NCI-H446 treated with DMSO at 0.1 percent for 48 hours (cell line): ENCODE measurements around the gene CYTIP.

Experiments
- DNase-seq: peaks from one replicate; lab custom pipeline; 2025; lab: John Stamatoyannopoulos, UW

The CYTIP gene

DNA sequence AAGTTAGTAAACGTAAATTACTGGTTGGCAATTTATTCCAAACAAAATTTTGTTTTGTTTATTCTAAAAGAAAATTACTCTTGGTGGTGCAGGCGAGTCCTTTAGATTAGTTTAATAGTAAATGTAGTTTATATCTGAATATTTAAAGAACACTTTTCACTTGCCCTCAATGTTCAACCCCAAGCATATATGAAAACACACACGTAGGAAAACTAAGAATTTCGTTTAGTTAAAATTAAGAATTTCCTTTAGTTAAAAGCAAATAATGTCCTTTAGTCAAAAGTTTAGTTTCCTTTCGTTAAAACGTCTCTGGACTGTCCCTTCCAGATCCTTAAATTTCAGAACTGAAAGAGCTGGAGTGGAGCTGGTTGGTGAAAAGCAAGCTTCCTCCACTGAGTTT, 19.1 kb upstream of the CYTIP start:
- no peak for DNase-seq

DNA sequence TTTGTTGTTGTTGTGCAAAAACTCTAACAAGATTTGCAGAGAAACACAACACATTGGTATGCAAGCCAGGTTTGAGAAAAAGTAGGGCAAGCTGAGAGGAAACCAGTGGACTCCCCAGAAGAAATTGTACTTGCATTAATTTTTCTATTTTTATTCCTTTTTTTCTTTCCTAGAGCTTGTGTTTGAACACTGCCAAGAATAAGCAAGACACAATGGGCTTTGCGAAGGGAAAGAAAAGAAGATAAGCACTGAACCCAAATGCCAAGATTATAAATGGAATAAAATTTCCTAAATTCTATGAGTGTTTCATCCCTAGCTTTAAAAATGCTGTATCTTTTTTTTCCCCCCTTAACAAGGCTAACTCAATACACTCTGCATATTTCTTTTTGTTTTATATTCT, 17.0 kb upstream of the CYTIP start:
- no peak for DNase-seq

DNA sequence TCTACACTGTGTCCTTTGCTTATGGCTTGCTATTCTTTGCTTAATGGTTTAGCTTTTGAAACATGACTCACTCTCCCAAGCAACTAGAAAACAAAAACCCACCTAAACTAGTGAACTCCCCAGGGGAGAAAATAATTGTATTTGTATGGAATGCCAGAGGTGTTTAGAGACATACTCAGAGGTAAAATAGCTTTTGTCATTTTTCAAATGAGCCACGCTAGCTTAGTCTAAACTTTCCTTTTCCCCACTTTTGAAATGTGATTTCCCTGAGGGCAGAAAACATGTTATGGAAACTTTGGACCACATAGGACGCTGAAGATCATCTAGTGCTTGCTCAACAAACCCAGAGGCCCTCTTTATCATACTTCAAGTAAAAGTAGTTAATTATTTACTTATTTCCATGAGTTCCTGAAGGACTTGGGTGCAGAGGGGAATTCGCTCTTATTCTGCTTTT, 16.5 kb upstream of the CYTIP start:
- DNase-seq: no peak

DNA sequence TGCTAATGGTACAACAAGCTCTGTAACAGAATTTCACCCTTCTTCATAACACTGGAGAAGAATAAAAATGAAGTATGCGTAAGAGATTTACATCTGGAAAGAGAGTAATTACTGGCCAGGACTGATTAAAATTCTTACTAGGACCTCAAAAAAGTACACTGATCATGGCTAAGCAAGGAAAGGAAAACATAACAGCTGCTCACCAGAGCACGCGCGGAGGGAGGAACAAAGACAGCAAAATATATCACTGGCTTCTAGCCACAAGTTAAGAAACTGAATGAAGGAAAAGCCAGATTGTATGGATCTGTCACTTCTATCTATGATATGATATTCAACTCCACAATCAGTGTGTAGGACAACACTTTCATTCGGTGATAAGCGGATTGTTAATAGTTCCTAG, 15.6 kb upstream of the CYTIP start:
- DNase-seq: no peak

DNA sequence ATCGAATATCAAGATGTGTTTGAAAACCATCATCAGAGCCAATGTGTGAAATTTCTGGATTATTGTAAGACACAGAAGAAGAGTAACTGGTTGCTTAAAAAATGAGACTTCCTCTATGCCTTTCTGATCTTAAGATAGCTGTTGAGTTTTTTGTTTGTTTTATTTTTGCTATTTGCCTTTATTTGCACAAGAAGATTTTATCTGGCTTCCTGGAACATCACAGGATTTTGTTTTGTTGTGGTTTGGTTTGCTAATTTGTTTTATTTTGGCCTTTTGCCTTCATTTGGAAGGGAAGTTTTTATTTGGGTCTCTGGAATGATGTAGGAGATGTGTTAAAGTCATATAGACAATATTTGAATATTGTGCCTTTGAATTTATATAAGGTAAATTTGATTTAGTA, 3.9 kb upstream of the CYTIP start:
- no peak for DNase-seq

DNA sequence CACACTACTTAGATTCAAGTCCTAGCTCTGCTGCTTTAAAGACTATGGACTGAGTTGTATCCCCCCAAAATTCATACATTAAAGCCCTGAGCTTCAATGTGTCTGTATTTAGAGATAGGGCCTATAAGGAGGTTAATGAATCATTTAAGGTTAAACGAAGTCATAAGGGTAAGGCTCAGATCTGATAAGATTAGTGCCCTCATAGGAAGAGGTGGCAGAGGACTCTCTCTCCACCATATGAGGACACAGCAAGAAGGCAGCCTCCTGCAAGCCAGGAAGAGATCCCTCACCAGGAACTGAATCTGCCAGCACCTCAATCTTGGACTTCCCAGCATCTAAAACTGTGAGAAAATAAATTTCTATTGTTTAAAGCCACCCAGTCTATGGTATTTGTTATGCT, 3.1 kb upstream of the CYTIP start:
- no peak for DNase-seq

DNA sequence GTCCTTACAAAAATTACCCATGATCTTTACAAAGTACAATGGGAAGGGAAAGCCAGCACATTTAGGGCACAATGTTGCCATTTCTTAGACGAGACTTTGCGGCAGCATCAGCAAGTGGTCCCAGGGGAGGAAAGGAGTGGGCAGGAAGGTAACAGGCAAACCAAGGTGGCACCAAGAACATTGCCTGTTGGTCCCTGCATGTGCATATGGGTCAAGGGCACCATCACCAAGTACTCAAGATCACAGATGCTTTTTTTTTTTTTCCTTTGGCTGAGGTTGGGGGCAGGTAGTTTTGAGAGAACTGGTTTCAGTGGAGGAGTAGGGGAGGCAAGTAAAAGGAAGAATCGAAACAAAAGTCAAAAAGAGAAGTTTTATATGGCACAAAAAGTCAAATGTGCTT, 752 bp upstream of the CYTIP start:
- DNase-seq: no peak

DNA sequence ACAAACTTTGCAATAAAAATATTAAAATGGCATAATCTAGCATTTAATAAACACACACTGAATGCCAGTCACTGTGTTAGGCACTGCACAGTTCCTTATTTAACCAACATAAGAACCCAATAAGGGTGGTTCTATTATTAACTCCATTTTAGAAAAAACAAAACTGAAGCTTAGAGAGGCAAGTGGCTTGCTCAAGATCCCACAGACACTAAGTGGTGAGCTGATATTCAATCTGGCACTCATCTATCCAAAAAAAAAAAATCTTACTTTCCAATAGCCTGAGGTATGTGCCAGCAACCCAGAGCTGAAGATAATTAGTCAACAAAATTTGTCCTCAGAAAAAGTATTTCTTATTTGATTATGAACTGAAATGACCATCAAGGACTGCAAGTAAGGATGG, 799 bp downstream of the CYTIP start:
- DNase-seq: no peak

DNA sequence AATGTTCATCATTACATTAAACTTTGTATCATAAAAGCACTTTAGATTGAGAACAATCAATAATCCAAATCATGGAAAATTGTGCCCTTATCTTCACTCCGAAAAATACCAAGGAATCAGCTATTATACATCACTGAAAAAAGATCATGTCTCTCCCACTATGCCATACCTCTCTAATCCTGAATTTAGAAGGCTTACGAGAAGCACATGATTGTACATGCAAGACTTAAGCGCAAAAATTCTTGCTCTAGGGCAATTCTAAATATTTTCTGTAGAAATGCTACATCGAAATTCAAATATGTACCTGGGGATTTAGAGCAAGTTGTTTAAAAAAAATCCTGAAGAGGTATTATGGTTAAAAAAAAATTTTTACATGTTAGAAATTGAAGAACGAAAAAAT, 1.3 kb downstream of the CYTIP start:
- no peak for DNase-seq

DNA sequence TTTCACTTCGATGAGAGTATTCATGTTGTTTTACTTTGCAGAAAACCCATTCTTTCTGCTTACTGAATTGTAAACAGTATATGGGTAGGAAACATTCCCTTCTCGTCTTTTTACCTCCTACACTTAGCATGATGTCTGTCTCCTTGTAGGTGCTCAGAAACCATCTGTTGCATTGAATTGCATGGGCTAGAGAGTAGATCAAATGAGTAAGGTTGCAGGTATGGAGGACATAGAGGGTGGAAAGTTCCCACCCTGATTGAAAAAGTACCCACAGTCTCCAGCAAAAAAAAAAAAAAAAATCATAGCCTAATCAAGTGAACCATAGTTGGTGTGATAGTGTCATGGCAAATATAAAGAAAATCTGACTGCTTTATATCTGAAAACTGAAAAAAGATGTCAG, 1.7 kb downstream of the CYTIP start:
- no peak for DNase-seq

DNA sequence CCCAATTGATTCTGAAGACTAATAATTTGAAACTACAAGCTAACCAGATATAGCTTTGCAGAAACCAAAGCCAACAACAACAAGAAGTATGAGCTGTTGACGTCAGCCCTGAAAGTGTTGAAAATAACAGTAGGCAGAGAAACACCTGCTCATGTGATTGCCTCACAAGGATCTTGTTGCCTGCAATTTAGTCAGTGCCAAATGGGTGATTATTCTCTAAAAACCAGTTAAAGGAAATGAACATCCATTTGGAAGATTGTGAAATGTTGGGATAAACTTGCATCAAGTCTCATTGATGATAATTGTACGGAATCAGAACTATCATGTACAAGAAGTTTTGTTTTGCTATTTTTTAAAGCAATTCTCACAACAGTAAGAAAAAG, 2.8 kb downstream of the CYTIP start:
- peak; percentile 8 for DNase-seq

DNA sequence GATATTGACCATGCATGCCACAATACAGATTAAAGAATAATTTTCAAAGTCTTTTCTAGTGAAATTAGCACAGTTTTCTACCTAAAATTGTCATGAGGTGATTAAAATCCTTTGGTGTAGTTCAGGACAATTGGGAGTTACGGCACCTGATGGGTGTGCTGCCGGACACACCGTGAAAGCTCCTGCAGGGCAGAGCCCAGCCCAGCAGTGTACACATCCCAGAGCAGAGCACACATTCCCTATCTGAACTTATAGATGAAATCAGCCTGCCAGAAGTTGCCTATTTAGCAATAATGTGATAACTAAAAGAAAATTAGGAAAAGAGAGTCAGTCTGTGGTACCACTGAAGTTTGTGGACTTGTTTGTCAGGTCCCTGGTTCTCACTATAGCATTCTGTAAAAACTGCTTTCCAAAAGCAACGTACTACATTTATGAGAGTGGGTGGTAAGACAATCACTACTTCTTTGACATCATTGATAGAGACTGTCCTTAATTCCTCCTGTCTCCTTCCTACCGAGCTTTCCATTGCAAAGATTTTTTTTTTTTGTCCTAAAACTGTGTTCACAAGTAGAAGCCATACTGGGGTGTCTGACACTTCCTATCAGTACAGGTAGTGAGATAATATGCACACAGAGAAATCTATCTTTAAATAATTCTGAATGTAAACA, 3.4 kb downstream of the CYTIP start:
- no peak for DNase-seq

DNA sequence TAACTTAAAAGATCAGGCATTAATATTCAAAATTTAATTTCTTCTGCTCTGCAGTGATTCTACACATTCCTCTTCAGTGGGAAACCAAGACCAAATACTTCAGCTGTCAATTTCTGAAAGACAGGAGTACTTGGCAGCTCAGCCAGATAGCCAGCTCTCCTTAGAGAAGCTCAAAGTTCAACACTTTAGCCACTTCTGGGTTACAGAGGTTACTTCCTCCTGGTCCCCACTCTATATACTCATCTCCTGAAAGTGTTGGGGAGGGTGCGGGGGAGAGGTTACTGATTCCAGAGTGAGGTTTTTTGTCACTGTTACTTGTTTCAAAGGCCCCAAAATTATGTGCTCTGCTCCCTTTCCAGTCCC, 4.1 kb downstream of the CYTIP start:
- DNase-seq: no peak

DNA sequence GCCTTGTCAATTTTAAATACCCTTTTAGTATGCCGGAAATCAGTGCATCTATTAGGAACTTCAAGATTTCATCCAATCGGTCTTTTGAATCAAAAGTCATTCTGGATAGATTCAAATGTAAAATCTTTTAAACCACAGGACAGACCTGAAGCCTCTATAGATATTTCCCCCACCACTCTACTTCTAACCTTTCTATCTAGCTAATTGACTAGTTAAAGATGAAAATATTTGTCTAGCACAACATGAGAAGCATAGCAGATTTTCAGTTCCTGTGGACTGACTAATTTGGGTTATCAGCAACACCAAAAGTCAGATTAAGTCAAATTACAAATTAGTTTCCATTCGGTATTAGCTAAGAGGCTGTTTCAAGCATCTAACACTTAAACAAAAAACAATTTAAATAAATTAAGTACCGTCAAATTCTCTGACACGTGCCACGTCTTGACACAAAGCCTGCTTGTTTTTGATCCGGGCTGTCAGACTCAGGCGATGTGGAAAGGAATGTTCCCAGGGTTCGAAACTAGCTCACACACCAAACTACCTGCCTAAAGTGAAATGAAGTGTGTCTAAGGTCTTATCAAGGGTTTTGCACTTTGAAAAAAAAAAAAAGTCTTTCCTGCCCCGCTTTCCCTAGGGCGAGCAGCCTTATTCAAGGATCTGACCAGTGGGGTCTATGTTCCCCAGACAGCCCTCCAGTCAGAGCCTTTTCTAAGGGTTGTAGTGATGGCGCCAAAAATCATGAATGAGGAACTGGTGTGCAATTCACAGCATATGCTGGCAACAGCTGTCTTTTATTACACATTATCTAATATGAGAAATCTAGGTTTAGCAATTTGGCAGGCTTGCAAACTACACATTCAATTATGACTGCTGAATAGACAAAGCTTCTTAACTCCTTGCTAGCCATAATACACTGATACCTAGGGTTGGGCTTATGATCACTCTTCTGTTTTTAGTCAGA, 4.7 kb downstream of the CYTIP start:
- peak; percentile 59 for DNase-seq

DNA sequence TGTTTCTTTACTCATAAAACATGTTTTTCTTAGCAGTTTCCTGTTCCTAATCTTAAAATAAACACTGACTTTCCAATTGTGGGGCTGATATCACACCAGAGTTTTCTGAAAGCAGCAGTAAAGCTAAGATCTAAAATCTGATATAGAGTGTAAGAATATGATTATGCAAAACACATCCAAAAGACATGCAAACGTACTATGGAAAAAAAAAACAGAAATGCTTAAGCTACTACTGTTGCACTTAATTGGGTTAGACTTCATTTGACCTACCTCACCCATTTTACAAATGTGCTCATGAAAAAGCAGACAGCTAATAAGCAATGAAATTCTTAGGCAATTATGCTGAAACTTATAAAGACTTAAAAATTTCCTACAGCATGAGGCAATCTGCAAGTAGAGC, 10.5 kb downstream of the CYTIP start:
- DNase-seq: no peak

DNA sequence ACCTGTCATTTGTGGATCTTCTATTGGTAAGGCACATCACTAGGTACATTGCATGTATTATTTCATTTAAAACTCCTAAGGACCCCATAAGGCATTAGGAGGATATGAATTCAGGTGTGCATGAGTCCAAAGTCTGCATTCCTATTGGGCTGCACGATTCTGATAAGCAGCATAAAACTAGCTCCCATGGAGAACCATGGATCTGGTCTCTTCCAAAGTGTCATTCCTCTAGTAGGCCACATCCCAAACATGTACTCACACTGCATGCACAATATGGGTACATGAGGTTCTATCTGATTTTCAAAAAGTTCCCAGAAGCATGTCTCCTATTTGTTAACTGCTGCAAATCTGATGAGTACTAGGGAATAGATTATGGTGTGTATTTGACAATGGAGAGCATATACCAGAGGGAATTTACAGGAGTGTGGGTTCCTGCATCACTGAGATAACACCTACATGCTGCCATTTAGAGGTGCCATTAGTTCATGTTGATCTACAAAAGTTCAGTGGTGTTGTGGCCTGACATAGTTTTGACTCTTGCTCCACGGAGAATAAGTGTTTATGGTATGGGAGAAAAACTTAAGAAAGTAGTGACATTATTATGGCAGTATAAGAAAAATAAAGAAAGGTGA, 11.3 kb downstream of the CYTIP start:
- no peak for DNase-seq

DNA sequence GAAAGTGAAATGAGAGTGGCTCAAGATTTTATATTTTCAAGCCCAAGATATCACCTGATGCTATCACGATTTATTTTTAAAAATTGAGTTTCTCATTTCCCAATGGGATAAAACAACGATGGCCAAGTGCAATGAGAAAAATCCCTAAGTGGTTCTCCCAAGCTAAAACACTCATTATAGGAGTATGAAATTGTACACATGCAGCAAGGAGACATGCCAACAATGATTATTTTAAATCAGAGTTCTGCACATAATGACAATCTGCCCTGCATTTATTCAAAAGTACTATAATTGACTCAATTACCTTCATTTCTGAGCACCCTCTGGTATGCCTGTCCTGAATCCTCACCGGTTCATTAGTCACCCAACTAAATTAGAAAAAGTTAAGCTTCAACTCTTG, 12.7 kb downstream of the CYTIP start:
- DNase-seq: no peak

DNA sequence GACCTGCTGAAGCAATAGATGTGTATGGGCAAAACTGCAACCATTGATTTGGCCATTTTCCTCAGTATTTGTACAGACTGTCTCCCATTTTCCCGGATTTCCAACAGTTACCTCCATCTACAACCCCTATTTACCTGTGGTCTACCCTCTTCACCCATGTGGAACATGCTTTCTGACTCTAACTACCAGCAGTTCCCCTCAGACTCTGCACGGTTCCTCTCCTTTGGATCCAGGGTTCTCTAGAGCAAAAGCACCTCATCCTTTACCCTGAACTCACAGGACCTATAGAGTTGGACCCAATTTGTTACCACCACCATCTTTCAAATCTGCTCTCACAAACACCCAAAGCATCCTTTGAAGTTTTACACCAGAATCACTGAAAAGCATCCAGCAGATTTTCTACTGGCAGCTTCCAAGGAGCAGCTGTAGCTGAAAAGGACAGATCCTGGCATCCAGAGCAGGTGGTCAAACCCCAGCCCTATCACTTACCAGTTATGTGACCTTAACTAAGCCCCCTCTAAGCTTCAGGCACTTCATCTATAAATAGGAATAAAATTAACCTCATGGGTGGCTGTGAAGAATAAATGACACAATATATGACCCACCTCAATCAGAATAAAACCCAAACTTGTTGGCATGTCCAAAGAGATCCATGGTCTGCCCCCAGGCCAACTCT, 15.3 kb downstream of the CYTIP start:
- DNase-seq: no peak

DNA sequence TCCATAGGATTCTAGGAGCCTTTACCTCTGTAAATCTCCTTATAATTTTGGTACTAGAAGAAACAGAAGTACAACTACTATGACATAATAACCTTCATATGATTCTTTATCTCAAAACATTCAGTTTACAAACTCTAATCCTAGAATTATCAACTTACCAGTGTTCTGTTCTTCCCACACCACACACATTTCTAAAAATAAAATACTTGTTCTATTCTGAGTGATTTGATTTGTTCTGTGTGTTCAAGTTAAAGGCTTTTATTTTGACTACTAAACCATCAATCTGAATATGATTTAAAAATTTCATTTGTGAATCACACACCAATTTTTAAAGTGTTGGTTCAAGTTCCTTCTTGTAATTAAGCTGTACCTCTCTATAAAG, 16.0 kb downstream of the CYTIP start:
- DNase-seq: no peak

DNA sequence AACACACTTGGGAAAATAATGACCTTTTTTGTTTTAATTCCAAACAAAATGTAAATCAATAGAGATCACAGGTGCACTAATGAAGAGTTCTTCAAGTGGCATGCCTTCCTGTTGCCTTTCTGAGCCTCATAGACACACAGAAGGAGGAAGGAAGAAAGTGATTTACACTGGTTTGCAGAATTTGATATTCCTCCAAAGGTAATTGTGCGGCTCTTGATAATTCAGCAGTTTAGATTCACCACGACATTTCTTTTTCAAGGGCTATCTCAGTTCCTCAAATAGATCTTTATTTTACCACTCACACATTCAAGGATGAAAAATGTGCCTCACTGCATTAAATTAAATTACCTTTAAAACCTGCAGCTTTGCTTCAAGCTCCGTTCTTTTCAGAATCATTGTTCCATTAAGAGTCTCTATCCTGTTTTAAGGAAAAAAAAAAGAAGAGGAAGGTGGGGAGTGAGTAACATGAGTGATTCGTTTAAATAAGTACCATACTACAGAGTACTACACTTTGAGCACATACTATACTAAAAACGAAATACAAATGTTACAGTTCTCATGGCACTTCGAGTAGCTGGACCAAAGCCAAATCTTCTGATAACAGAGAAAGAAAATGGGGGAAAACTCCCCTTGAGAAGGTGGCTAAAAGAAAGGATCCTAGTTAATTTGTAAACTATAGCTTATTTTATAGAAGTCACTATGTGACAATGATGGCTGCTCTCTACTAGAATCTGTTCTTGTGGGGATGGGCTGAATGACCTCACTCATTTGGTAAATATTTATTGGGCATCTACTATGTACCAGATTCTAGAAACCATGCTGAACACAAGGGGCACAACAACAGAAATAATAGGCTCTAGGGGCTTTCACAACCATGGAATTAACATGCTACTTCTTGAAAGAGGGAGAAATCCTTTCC, 16.6 kb downstream of the CYTIP start:
- no peak for DNase-seq

DNA sequence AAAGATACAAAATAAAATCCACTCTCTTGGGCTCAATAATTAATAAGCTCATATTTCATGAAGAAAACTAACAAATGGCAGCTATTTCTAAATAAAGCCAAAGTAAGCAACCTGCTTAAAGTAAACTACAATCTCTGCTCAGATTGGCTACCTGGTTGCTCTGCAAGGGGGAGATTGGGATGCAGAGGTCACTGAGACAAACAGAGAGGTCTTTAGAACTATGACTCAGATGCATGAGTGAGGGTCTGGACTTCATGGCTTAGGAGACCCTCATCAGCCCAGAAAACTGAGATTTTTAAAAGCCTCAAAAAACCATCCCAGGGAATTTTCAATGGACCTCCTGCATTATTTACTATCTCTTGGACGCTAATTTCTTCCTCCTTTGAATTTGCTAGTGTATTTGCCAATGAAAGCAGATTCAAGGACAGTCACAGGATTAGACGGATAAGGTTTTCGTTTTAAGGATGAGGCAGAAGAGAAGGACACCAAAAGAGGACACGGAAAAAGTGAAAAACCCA, 17.4 kb downstream of the CYTIP start:
- DNase-seq: no peak
